Heart left ventricle (tissue), 16 donors: ENCODE measurements around the gene NEDD4L. TPM values are rescaled to one million over a fixed set of nuclear protein-coding genes. Genes with fewer than 3 reads are reported as not detected.

Experiments
- ATAC-seq, 4 donors: fragments of 200-7000 bp; cut with Tn5 transposase; one replicate each; pipeline ENCODE4 v1.9.1; 2020 to 2022; ENCODE audit warnings: moderate library complexity in 4 of 4, mild to moderate bottlenecking in 3 of 4, moderate number of reproducible peaks in 1 of 4
- DNase-seq, 5 donors: peaks; one replicate each; pipeline ENCODE4 v3.0.0-alpha.2; 2020
- H3K27ac ChIP-seq, 12 donors: fragments of 200-600 bp; sonication (generic) in 4 of 12; one replicate each; pipeline versions ENCODE4 v1.5.0 to v1.8.0; 2016 to 2022; ENCODE audit warnings: mild to moderate bottlenecking in 2 of 12
- H3K27me3 ChIP-seq, 9 donors: fragments of 200-600 bp; sonication (generic) in 2 of 9; one replicate each; pipeline versions ENCODE4 v1.5.1 to v1.8.0; 2016 to 2022; ENCODE audit warnings: mild to moderate bottlenecking in 3 of 9
- H3K36me3 ChIP-seq, 9 donors: fragments of 200-600 bp; sonication (generic) in 2 of 9; one replicate each; pipeline versions ENCODE4 v1.5.0 to v1.8.0; 2018 to 2022; ENCODE audit warnings: mild to moderate bottlenecking in 2 of 9
- H3K4me1 ChIP-seq, 12 donors: fragments of 200-600 bp; sonication (generic) in 4 of 12; one replicate each; pipeline versions ENCODE4 v1.5.0 to v1.8.0; 2016 to 2022; ENCODE audit warnings: mild to moderate bottlenecking in 3 of 12
- H3K4me3 ChIP-seq, 12 donors: fragments of 200-600 bp; sonication (generic) in 4 of 12; one replicate each; pipeline versions ENCODE4 v1.5.0 to v1.8.0; 2017 to 2022; ENCODE audit warnings: mild to moderate bottlenecking in 9 of 12, moderate library complexity in 4 of 12
- H3K9me3 ChIP-seq, 12 donors: fragments of 200-600 bp; sonication (generic) in 4 of 12; one replicate each; pipeline versions ENCODE4 v1.5.0 to v1.8.0; 2016 to 2022; ENCODE audit warnings: mild to moderate bottlenecking in 1 of 12
- POLR2A ChIP-seq, 2 donors: fragments of 450-650 bp; IDR thresholded peaks; one replicate each; pipeline ENCODE4 v1.6.1; 2017; ENCODE audit warnings: antibody characterized with exemption in 2 of 2, mild to moderate bottlenecking in 2 of 2, moderate library complexity in 2 of 2
- WGBS, 4 donors: extraction: QIAGEN DNeasy Blood & Tissue Kit in 2 of 4; methylation state at CpG; one replicate each; pipeline versions ENCODE4 v1.1.5 to v1.1.7; 2013 to 2018; 5-methylcytosine and 5-hydroxymethylcytosine counted together
- intact Hi-C, 10 donors: fragments of 100-400 bp; cut with DNase I; formaldehyde crosslinking; loops; one replicate each; pipeline versions ENCODE4 v1.11.1 to v1.14.2; 2022
- polyA plus RNA-seq, 2 donors: library from polyadenylated mRNA; stranded (reverse); fragments of 200-250 nt; gene quantifications; one replicate each; pipeline ENCODE4 v1.2.3, GENCODE V29; 2013
- total RNA-seq, 9 donors: library from RNA; depleted of rRNA in 2 of 9; stranded (reverse); fragments of >200 nt in 2 of 9; fragmentation: NEBNext Ultra II Directional in 3 of 9; extraction: Animal tissue kit (Norgen Biotek cat#: 25700) in 3 of 9; gene quantifications; one replicate each; pipeline versions ENCODE4 v1.1.0 to v1.2.4, GENCODE V29; 2016 to 2023
- TF ChIP-seq, protein P1 (sequence below), 12 donors: fragments of 200-600 bp; sonication (generic) in 4 of 12; IDR thresholded peaks; one replicate each; pipeline versions ENCODE4 v1.5.0 to v1.8.0; 2018 to 2022; ENCODE audit warnings: antibody characterized with exemption in 12 of 12, mild to moderate bottlenecking in 5 of 12
- donor health status: ischemic (EF 13 %, LVEDD 7.1; RV severe dilation, severe dysfunction).
- donor health status: healthy with polysubstance abuse.
- donor health status: DM: no; HTN: yes; CAD: no.
- donor health status: DM: no; HTN: no; CAD: no.
- donor health status: ischemic (EF 25% LVEDD 6.9; RV normal size, moderate dysfunction).
- donor health status: ischemic (EF 25% LVEDD 5.7; RV mildly dilated, moderate dysfunction).
- donor health status: healthy.
- donor health status: DM: yes; HTN: yes; CAD: no.
- donor health status: ischemic (EF 35%, LVEDD 5.7; RV mildly dilated, moderate dysfunction).
- donor health status: nonischemic (EF 11% LVEDD 7.7; RV severe dilation, severe dysfunction).
- donor health status: DM: yes; HTN: yes; CAD: no.
- donor health status: PGD.
- donor health status: ischemic (EF 29% LVEDD 5.4; RV normal size, mild dysfunction).
- donor health status: nonischemic (EF 23%, LVEDD 6.1; RV moderate dilation, normal function).

The NEDD4L gene
- total and polyA plus RNA-seq, 11 donors: 14.7 to 64.1 (median 51.7) TPM

DNA sequence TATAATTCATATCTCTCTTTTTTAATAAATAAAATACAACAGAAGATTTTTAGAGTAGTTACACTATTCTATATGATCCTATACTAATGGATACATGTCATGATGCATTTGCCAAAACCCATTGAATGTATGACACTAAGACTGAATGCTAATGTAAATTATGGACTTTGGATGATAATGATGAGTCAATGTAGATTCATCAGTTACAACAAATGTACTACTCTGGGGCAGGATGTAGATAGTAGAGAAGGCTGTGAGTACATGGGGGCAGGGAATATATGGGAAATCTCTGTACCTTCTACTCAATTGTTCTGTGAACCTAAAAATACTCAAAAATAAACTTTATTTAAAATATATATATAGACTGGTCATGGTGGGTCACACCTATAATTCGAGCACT lies 45.6 kb upstream of the NEDD4L start:
- DNase-seq (no peak), ATAC-seq (no peak)
- Histone ChIP-seq H3K4me3 (no peak overlapping the region), H3K4me1 (no peaks in the 10 kb centered on the region), H3K9me3 (no peaks in the 10 kb centered on the region), H3K27me3 (peaks cover 0 to 3% (median 0%) of the 10 kb centered on the region in 9 donors), H3K36me3 (no peaks in the 10 kb centered on the region), H3K27ac (no peak overlapping the region)
- intact Hi-C loops: no loop called here
- WGBS, 4 donors: 87 to 97% (median 92%) methylated on average over 1 of the region's 1 CpG
- TF ChIP-seq, protein P1, sequence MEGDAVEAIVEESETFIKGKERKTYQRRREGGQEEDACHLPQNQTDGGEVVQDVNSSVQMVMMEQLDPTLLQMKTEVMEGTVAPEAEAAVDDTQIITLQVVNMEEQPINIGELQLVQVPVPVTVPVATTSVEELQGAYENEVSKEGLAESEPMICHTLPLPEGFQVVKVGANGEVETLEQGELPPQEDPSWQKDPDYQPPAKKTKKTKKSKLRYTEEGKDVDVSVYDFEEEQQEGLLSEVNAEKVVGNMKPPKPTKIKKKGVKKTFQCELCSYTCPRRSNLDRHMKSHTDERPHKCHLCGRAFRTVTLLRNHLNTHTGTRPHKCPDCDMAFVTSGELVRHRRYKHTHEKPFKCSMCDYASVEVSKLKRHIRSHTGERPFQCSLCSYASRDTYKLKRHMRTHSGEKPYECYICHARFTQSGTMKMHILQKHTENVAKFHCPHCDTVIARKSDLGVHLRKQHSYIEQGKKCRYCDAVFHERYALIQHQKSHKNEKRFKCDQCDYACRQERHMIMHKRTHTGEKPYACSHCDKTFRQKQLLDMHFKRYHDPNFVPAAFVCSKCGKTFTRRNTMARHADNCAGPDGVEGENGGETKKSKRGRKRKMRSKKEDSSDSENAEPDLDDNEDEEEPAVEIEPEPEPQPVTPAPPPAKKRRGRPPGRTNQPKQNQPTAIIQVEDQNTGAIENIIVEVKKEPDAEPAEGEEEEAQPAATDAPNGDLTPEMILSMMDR (IDR thresholded peaks at IDR 0.05): no peak
- TF ChIP-seq POLR2A (IDR thresholded peaks at IDR 0.05): no peak

DNA sequence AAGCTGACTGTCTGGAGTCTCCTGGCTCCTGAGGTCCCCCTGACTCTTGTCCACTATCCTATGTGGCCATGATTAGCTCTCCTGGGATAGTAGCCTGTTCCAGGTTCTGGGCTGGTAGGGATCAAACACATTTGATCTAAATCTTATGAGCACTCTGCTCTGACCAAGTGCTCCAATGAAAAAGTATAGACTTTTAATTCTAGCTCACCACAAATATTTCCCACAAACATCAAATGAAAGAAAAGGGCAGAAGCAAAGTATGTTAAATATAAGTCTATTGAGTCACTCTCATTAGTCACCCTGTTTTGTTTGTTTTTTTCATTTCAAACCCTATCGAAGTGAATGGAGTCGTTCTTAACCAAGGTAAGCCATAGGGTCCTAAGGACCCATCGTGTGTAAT lies 39.7 kb upstream of the NEDD4L start:
- Histone ChIP-seq H3K9me3 (no peaks in the 10 kb centered on the region), H3K36me3 (no peaks in the 10 kb centered on the region), H3K27ac (no peak overlapping the region), H3K4me3 (no peak overlapping the region), H3K4me1 (no peaks in the 10 kb centered on the region), H3K27me3 (peaks cover 0 to 3% (median 0%) of the 10 kb centered on the region in 9 donors)
- ATAC-seq (no peak), DNase-seq (no peak)
- intact Hi-C loops: no loop called here
- no peak for TF ChIP-seq POLR2A (IDR thresholded peaks at IDR 0.05)
- TF ChIP-seq, protein P1 (IDR thresholded peaks at IDR 0.05): no peak
- 94 to 97% (median 96%) methylated on average over 3 of the region's 3 CpGs for WGBS, 4 donors

DNA sequence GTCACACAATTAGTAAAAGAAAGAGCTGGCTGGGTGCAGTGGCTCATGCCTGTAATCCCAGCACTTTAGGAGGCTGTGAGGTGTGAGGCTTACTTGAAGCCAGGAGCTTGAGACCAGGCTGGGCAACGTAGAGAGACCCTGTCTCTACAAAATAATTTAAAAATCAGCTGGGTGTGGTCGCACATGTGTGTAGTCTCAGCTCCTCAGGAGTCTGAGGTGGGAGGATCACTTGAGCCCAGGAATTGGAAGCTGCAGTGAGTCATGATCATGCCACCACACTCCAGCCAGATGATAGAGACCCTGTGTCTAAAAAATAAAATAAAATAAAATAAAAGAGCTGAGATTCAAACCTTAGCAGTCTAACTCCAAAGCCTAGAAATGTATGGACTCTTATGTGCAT lies 39.0 kb upstream of the NEDD4L start:
- DNase-seq (no peak), ATAC-seq (no peak)
- Histone ChIP-seq H3K4me3 (no peak overlapping the region), H3K27ac (no peak overlapping the region), H3K9me3 (no peaks in the 10 kb centered on the region), H3K4me1 (no peaks in the 10 kb centered on the region), H3K36me3 (no peaks in the 10 kb centered on the region), H3K27me3 (peaks cover 0 to 3% (median 0%) of the 10 kb centered on the region in 9 donors)
- WGBS, 4 donors: 66 to 85% (median 81%) methylated on average over 2 of the region's 2 CpGs
- intact Hi-C loops: no loop called here
- no peak for TF ChIP-seq POLR2A (IDR thresholded peaks at IDR 0.05)
- TF ChIP-seq, protein P1 (IDR thresholded peaks at IDR 0.05): no peak

DNA sequence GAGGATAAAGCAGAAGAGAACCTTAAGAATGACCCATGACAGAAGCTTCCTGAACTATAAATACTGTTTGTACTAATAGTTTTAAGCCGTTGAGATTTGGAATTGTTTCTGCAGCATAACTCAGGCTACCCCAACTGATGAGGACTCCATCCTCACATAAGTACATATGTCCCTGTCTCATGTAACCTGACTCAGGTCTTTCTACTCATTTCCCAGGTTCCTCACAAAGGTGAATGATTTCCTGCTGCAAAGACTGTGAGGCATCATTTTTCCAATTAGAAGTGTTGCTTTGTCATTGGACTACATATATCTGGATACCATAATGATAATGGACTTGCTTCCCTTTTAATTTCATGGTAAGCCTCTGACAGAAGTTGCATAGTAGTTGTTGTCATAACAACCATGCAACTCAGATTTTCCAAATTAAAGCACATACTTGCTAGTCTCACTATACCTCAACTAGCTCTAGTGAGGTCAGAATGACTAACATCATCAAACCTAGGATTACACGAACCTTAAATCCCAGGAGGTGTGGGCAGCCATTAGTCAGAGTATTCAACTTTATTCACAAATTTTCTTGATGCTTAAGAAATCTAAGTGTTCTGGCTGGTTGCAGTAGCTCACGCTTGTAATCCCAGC lies 38.0 kb upstream of the NEDD4L start:
- no peaks in the 10 kb centered on the region for H3K9me3 ChIP-seq
- TF ChIP-seq, protein P1 (IDR thresholded peaks at IDR 0.05): no peak
- no peak for TF ChIP-seq POLR2A (IDR thresholded peaks at IDR 0.05)
- DNase-seq (no peak), ATAC-seq (no peak)
- H3K27me3 ChIP-seq: peaks cover 0 to 3% (median 0%) of the 10 kb centered on the region in 9 donors
- whole genome bisulfite sequencing, 4 donors: 72 to 78% (median 77%) methylated on average over 3 of the region's 3 CpGs
- H3K36me3 ChIP-seq: no peaks in the 10 kb centered on the region
- no peaks in the 10 kb centered on the region for H3K4me1 ChIP-seq
- intact Hi-C loops: no loop called here
- H3K27ac ChIP-seq: no peak overlapping the region
- H3K4me3 ChIP-seq: no peak overlapping the region
